HG03521 (cell line): ENCODE data around the gene TTC39C.
"Not testable (repeated sequence)": the region's sequence is repeated elsewhere in the genome, so short reads cannot be mapped to it uniquely, and the experiment has no call there.

ENCODE experiments used
- ATAC-seq: cut with Tn5 transposase; IDR thresholded peaks from one replicate; pipeline ENCODE4 v1.9.1; 2021; ENCODE audit warnings: mild to moderate bottlenecking, moderate library complexity; ENCODE audit not compliant: unreplicated experiment

The TTC39C gene

DNA sequence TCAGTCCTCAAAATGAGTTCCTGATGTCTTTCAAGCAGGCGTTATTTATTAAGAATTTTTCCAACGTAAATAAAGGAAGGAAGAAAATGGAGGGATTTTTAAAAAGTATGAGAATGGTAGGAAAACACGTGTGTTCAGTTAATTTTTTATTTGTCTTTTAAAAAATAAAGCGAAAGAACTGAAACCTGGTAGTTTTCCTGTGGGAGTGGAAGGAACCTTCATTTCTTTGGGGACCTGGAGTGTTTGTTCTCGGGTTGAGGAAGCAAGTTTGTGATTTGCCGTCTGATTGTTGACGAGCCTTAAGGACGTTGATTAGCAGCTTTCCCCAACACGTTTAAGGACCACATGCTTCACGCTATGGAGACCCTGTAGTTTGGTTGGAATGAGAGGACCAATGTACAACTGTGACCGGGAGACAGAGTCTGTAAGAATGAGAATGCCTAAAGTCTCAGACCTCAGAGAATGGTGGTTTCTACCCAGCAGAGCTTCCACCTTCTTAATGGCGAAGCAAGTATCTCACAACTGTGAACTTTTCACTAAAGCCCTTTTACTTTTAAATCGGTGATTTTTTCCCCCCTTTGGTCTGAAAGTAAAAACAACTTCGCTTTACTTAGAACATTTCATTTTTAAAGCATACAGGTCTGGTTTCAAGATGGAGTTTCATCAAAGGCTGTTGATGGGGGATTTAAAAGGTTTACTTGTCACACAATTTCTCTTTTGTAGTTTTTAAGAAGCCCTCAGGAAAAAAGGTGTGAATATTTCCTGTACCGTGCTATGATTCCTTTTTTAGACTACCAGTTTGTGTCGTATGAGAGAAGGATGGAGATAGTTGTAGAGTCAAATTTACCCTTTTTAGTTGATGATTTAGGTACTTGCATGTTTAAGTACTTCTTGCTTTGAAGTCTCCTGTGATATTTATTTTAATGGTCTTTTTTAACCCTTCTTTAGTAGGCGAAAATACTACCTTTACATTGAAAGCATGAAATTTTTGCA, 1.4 kb downstream of the TTC39C start:
- no peak for ATAC-seq

GRCh38 chr18:24016643-24017042, 2.1 kb downstream of the TTC39C start:
- ATAC-seq: no peak

- no peak for ATAC-seq
Observed at GRCh38 chr18:24018299-24018886, 3.8 kb downstream of the TTC39C start.

- peak; percentile 85 for ATAC-seq
Observed at GRCh38 chr18:24019641-24020331, 5.2 kb downstream of the TTC39C start.

GRCh38 chr18:24021505-24021904, 7.0 kb downstream of the TTC39C start:
- ATAC-seq: no peak

DNA sequence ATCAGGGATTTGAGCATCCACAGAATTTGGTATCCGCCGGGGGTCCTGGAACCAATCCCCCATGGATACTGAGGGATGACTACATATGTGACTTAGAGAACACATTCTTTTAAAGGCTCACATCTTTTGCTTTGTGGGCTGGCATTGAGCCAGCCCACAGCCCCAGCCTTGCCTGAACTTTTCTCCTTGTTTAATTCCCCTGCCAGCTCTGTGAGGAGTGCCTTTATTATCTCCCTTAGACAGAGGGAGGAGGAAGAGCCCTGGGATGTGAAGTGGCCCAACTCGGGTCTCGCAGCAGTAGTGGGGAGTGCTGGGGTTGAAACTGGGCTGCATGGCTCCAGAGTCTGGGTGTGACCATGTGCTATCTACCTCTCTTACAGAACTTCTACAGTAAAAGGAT, 7.6 kb downstream of the TTC39C start:
- ATAC-seq: no peak

DNA sequence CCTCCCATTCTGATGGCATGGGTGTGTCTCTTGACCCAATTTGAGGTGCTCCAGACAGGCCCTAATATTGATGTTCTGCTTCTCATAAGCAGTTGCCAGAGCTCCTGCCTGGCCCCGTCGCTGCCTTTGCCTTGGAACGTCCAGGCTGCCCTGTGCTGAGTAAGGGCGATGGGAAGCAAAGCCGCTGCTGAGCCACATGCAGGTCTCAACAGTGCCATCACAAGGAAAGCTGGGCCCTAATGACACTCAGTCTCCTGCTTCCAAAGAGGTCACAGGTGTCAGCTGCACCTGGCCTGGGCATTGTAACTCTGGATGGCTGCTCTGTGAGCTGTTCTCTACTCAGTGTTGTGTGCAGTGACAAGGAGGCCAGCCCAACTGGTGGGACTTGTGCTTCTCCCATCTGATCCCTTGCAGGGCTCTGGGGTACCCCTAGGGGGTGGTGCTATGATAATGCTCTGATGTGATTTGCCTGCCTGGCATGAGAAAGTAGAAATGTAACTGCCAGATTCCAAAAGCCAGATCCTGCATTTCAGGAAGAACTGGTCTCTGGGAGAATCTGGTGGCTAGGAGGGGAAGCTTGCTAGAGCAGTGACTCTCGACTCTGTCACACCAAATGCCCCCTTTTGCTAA, 8.7 kb downstream of the TTC39C start:
- ATAC-seq: no peak

- ATAC-seq: no peak
Observed at GRCh38 chr18:24024425-24024824, 9.9 kb downstream of the TTC39C start.

DNA sequence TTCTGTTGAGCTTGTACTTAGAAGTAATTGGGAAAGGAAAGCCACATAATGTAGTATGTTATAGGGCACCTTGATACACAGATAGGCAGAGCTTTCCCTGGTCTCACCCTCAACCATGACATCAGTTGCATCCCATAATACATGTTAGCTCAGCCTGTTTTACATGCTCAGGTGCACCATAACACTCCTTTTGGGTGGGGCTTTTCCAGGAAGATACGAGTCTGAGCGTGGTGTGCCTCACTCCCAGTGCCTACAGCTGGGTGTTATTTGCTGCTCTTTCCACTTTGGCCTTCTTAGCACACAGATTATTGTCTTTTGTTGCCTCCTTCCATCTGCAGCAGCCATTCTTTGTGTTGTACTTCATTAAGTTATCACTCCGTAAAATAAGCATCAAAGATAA, 11.9 kb downstream of the TTC39C start:
- no peak for ATAC-seq

DNA sequence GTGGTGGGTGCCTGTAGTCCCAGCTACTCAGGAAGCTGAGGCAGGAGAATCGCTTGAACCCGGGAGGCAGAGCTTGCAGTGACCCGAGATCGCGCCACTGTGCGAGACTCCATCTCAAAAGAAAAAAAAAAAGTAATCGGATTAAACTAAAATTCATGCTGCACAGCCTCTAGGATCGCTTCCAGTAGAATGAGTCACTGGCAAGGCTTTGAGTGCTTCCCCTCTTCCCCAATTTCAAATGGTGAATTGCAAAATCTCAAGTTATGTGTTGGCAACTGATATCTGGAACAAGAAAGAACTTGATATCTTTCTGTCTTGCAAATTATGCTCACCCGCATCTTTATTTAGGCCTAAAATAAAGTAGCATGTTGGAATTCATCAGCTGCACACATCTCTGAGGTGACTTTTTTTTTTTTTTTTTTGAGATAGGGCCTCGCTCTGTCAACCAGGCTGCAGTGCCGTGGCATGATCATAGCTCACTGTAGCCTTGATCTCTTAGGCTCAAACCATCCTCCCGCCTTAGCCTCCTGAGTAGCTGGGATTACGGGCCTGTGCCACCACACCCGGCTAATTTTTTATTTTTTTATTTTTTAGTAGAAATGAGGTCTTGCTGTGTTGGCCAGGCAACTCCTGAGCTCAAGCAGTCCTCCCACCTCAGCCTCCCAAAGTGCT, 12.7 kb downstream of the TTC39C start:
- no peak for ATAC-seq

- ATAC-seq: not testable (repeated sequence)
Observed at GRCh38 chr18:24028946-24029345, 14.4 kb downstream of the TTC39C start.

- no peak for ATAC-seq
Observed at GRCh38 chr18:24031318-24031717, 16.8 kb downstream of the TTC39C start.

- peak; percentile 64 for ATAC-seq
Observed at GRCh38 chr18:24031916-24032315, 17.4 kb downstream of the TTC39C start.

DNA sequence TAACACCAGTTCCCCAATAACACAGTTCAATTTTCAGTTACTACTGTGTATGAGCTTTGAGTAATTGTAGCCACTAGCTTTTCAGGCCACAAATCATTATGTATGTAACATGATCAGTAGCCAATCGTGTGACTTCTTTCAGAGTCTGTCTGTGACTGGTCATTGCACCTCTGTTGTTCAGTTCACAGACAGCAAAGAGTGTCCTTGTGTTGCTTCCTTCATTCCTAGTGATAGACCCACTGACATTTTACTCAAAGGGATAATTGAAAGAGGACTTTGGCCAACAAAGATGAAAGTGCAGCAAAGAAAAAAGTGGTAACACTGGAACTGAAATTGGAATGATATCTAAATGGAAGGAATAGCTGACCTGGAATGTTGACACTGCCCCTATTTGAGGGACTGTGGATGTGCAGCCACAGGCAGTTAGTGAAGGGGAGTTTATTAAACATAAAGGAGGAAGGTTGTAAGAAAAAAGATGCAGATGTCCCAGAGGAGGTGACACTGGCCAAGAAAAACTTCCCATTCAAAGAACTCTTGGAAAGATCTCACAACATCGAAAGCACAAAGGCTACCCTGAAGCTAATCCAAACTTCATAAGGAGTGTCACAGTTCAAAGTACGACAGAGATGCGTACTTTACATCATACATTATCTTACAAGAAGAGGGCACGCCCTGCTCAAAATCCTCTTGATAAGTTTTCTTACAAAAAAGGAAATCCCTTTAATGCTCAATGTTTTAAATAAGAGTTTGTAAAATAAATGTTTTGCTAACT, 19.3 kb downstream of the TTC39C start:
- no peak for ATAC-seq

DNA sequence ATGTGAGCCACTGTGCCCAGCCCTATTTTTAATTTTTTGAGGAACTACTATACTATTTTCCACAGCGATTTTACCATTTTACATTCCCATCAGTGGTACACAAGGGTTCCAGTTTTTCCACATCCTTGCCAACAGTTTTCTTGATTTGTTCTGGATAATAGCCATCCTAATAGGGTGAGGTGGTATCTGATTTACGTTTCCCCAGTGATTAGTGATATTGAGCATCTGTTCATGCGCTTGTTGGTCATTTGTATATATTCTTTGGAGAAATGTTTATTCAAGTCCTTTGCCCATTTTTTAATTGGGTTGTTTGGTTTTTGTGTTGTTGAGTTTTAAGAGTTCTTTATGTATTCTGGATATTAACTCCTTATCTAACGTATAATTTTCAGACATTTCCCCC, 20.8 kb downstream of the TTC39C start:
- ATAC-seq: no peak

GRCh38 chr18:24039671-24040070, 25.1 kb downstream of the TTC39C start:
- no peak for ATAC-seq

- no peak for ATAC-seq
Observed at GRCh38 chr18:24041691-24042090, 27.1 kb downstream of the TTC39C start.

DNA sequence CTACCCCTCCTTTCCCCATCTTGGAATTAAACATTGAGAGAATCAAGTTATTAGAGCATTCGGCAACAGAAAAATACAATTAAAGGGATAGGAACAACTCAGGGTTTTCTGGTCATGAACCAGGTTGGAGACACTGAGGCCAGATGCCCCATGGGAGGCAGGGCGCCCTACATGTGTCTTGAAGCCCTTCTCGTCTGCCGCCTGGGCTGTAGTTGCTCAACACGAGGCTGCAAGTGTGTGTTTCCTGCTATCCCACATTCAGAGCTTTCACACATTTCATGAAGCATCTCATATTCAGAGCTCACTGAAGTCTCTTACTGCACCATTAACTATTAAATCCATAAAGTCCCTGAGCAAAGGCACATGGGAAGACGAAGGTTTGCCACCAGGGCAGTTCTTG, 28.8 kb downstream of the TTC39C start:
- ATAC-seq: no peak

- ATAC-seq: no peak
Observed at GRCh38 chr18:24048261-24048660, 33.7 kb downstream of the TTC39C start.

DNA sequence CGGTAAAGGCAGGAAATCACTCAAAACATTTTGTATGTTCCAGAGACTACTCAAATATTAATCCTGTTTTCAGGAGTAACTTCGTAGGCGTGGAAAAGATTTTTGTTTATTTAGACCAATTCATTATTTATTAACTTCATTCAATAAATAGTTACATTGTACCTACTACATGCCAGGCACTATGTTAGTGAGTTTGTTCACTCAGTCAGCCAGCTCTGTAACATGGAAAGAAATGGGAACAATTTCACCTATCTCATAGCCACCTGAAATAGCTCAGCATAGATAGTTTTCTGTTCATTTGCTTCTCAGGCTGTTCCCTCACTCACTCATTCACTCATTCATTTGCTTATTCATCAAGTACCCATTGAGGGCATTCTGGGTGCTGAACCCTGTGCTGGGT, 34.6 kb downstream of the TTC39C start:
- no peak for ATAC-seq
